NCI-H774 (cell line): ENCODE data around the gene DPT.

Experiments
- DNase-seq: peaks from one replicate; lab custom pipeline; 2025; lab: John Stamatoyannopoulos, UW

DPT gene

DNA sequence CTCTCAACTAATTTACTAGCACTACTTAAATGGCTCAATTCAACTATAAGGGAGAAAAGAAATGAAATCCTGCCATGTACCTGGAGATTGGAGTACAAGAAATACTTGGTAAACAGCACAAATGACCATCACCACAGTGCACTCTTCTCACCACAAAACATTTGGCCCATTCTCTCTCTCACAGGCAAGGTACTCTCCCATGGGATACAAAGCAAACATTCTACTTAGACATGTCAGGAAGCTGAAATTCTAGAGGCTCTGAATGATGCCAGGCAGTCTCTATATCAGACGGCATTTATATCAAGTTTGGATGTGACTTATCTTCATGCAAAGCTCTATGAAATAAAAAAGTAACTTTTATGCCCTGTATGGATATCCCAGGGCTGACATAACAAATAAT lies 72.5 kb downstream of the DPT start:
- DNase-seq, result no peak

DNA sequence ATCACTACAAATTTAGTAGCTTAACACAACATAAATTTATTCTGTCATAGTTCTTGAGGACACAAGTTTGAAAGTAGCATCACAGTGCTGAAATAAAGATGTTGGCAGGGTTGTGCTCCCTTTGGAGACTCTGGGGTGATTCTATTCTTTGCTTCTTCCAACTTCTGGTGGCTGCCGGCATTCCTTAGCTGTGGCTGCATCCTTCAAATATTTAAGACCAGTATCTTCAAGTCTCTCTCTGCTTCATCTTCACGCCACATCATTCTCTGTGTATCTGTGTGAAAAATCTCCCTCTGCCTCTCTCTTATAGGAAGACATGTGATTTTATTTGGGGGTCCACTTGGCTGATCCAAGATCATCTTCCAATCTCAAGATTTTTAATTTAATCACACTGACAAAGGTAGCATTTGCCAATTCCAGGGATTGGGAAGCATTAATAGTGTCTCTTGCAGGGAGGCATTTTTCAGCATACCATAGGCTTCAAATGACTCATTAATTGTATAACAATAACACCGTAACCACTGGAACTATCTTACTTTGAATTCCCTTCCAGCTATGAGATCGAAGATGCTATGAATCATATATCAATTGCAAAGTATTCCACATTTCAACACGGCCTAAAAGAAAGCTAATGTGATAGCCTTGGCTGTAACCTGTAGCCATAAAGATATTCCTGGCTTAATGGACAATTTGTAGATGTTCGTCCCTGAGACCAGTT lies 74.6 kb downstream of the DPT start:
- DNase-seq, result no peak

DNA sequence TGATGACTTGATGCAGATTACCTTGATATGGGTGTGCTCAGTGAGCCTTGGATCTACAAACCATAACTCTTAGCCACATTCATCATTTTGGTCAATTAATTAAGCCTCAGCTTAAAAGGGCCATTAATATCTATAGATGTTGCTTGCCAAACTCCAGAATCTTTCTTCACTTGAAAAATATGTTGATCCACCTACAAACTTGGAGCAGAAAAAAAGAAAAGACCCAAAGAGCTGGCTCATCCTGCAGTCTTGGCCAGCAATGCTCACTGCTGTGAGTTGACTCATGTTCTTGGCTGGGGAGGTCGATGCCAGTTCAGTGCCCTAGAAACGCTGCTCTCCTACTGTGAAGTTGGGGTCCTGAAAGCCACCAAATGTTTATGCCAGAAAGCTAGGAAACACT lies 75.4 kb downstream of the DPT start:
- no peak for DNase-seq

DNA sequence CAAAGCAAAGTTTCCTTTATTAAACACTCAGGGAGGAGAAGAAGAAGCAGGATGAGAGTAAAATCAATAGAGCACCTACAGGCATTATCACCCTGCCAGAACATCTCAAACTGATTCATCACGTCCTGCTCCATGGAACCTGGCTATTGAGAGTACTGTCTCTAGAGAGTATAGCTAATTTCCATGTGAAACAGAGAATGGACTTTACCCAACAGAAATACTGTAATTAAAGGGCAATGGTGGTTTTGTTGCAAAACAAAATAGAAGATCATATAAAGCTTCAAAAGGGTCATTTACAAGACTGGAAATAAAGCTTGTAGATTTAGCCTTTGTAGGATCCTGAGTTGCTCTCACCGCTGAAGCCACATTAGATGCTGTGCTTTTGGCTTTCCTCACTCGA lies 83.3 kb downstream of the DPT start:
- DNase-seq, result no peak
